Endothelial cell of umbilical vein (primary cell): Measurements from ENCODE around the gene CCNDBP1. TPM values are rescaled to one million over a fixed set of nuclear protein-coding genes. Genes with fewer than 3 reads are reported as not detected.

Source experiments
- BruUV-seq: library from RNA; stranded (reverse); fragments of 400-500 nt; replicated peaks from 2 replicates; lab custom pipeline; 2021; lab: Mats Ljungman, UMichigan
- CTCF ChIA-PET: fragments of 300-600, 350-600 bp; sonication (Branson Sonifier 250); formaldehyde crosslinking; loops from one replicate; lab custom pipeline; 2021; ENCODE audit warnings: antibody characterized with exemption, inconsistent platforms; lab: Charles Lee
- POLR2A ChIA-PET: fragments of 300-600, 350-600 bp; sonication (Branson Sonifier 250); formaldehyde crosslinking; loops from one replicate; lab custom pipeline; 2021; ENCODE audit warnings: antibody characterized with exemption, inconsistent platforms; lab: Charles Lee
- DNase-seq: peaks from one replicate; pipeline ENCODE4 v3.0.0-alpha.2; 2011; ENCODE audit warnings: low read depth, low spot score
- FAIRE-seq: peaks from 2 replicates; lab custom pipeline; 2011; peaks lifted over from hg19 to GRCh38; lab: Jason Lieb, UNC
- H2AFZ ChIP-seq: 2 replicates; pipeline ENCODE4 v1.6.0; 2012; ENCODE audit warnings: low read depth, low read length, control low read depth, inconsistent platforms
- H3K27ac ChIP-seq: 2 replicates; pipeline ENCODE4 v1.5.1; 2011; ENCODE audit warnings: low read depth, mild to moderate bottlenecking, control low read depth, low read length, moderate library complexity; ENCODE audit not compliant: insufficient read depth
- H3K27me3 ChIP-seq, 2 experiments: 2 replicates each; pipeline versions ENCODE4 v1.6.0 to v1.6.1; 2011; ENCODE audit warnings: low read length in 2 of 2, mixed read lengths in 1 of 2; ENCODE audit not compliant: control insufficient read depth in 2 of 2, insufficient read depth in 2 of 2
- H3K36me3 ChIP-seq, 2 experiments: 2 replicates in 1 of 2; 3 replicates in 1 of 2; pipeline ENCODE4 v1.5.1; 2011; ENCODE audit warnings: low read length in 2 of 2, mild to moderate bottlenecking in 1 of 2, moderate library complexity in 1 of 2; ENCODE audit not compliant: control insufficient read depth in 2 of 2, insufficient read depth in 2 of 2; ENCODE audit errors: extremely low read depth in 1 of 2
- H3K4me1 ChIP-seq: 3 replicates; pipeline ENCODE4 v1.5.1; 2011; ENCODE audit warnings: mild to moderate bottlenecking, low read length; ENCODE audit not compliant: control insufficient read depth, insufficient read depth; ENCODE audit errors: extremely low read depth
- H3K4me2 ChIP-seq: 2 replicates; pipeline ENCODE4 v1.6.1; 2011; ENCODE audit warnings: low read length, control low read depth, mixed read lengths; ENCODE audit not compliant: insufficient read depth
- H3K4me3 ChIP-seq, 3 experiments: fragments of 200-600 bp in 1 of 3; sonication (generic), shearing (Covaris generic) in 1 of 3; replicated peaks in 1 of 3; 2 replicates each; pipeline ENCODE4 v1.5.1; 2011 to 2016; ENCODE audit warnings: control low read depth in 3 of 3, low read length in 3 of 3, mild to moderate bottlenecking in 2 of 3, inconsistent platforms in 1 of 3, low read depth in 1 of 3, moderate library complexity in 1 of 3; ENCODE audit not compliant: insufficient read depth in 1 of 3
- H3K79me2 ChIP-seq: 2 replicates; pipeline ENCODE4 v1.6.0; 2012; ENCODE audit warnings: low read length, inconsistent platforms; ENCODE audit not compliant: control insufficient read depth, insufficient read depth
- H3K9ac ChIP-seq: replicated peaks from 2 replicates; pipeline ENCODE3; 2011; ENCODE audit warnings: low read length, control low read depth; ENCODE audit not compliant: insufficient read depth; ENCODE audit errors: extremely low read depth
- H3K9me1 ChIP-seq: replicated peaks from 3 replicates; pipeline ENCODE4 v1.6.0; 2011; ENCODE audit warnings: mild to moderate bottlenecking, low read length; ENCODE audit not compliant: control insufficient read depth, insufficient read depth; ENCODE audit errors: extremely low read depth
- H3K9me3 ChIP-seq: replicated peaks from 2 replicates; pipeline ENCODE4 v1.5.1; 2012; ENCODE audit warnings: low read length, inconsistent platforms; ENCODE audit not compliant: control insufficient read depth, insufficient read depth
- H4K20me1 ChIP-seq: replicated peaks from 2 replicates; pipeline ENCODE3; 2011; ENCODE audit warnings: mild to moderate bottlenecking, low read length; ENCODE audit not compliant: control insufficient read depth, insufficient read depth; ENCODE audit errors: extremely low read depth
- EZH2 ChIP-seq: IDR thresholded peaks from 2 replicates; pipeline ENCODE4 v1.6.1; 2012; ENCODE audit warnings: borderline replicate concordance, low read depth, mild to moderate bottlenecking, moderate library complexity, low read length, inconsistent platforms; ENCODE audit not compliant: severe bottlenecking
- FOS ChIP-seq: IDR thresholded peaks from 2 replicates; pipeline ENCODE4 v1.6.1; 2011; ENCODE audit warnings: mild to moderate bottlenecking, low read length, moderate library complexity, borderline replicate concordance; ENCODE audit not compliant: insufficient read depth
- GATA2 ChIP-seq: IDR thresholded peaks from 2 replicates; pipeline ENCODE4 v1.7.0; 2011; ENCODE audit warnings: low read depth, mild to moderate bottlenecking, moderate library complexity, mixed read lengths, low read length; ENCODE audit not compliant: insufficient read length, insufficient read depth
- JUN ChIP-seq: IDR thresholded peaks from 2 replicates; pipeline ENCODE4 v1.6.1; 2011; ENCODE audit warnings: borderline replicate concordance, low read depth; ENCODE audit not compliant: insufficient read length, insufficient read depth
- MYC ChIP-seq: IDR thresholded peaks from one replicate; pipeline ENCODE4 v1.6.1; 2011; ENCODE audit warnings: mild to moderate bottlenecking, low read depth, low read length
- POLR2A ChIP-seq: IDR thresholded peaks from 2 replicates; pipeline ENCODE4 v1.6.1; 2012; ENCODE audit warnings: low read depth, mild to moderate bottlenecking, control low read depth, low read length
- POLR2AphosphoS5 ChIP-seq: IDR thresholded peaks from 2 replicates; pipeline ENCODE4 v1.6.1; 2012; ENCODE audit warnings: low read depth, mild to moderate bottlenecking, control low read depth, low read length, moderate library complexity; ENCODE audit not compliant: insufficient read depth
- dilution Hi-C: fragments of 300-500 bp; cut with MboI; formaldehyde crosslinking; loops from one replicate; pipeline ENCODE4 v1.15.0; 2019; ENCODE audit warnings: low sequenced_read_pairs; ENCODE audit not compliant: extremely low pct_ligation_motif_present
- intact Hi-C: fragments of 100-400 bp; cut with micrococcal nuclease; formaldehyde crosslinking; loops from one replicate; pipeline ENCODE4 v1.10.0; 2022
- polyA plus RNA-seq, 4 experiments: library from polyadenylated mRNA; depleted of rRNA in 3 of 4; stranded (reverse) in 3 of 4; unstranded in 1 of 4; fragments of >200 nt; gene quantifications; 2 replicates each; pipeline versions ENCODE4 v1.2.1 to v1.2.3, GENCODE V29; 2011 to 2012; ENCODE audit warnings: missing spikeins in 1 of 4
- total RNA-seq: library from RNA; stranded (reverse); gene quantifications from 2 replicates; pipeline ENCODE4 v1.2.3, GENCODE V29; 2021
- TF ChIP-seq, protein P1 (sequence below), 2 donors: IDR thresholded peaks; 1 replicate in 1 of 2; 2 replicates in 1 of 2; pipeline ENCODE4 v1.5.1; 2011; ENCODE audit warnings: low read length in 2 of 2, mild to moderate bottlenecking in 2 of 2, moderate library complexity in 2 of 2, control low read depth in 1 of 2, inconsistent platforms in 1 of 2, low read depth in 1 of 2; ENCODE audit not compliant: insufficient read depth in 1 of 2; ENCODE audit errors: extremely low read depth in 1 of 2
- TF ChIP-seq, protein P2 (sequence below): IDR thresholded peaks from 2 replicates; pipeline ENCODE4 v1.6.1; 2011; ENCODE audit not compliant: insufficient read depth, insufficient read length

The CCNDBP1 gene
- total and polyA plus RNA-seq, 2 donors (not counting 3 experiments of a cell fraction or from before 2014, with no cell fraction given): 39.9 to 54.9 TPM

DNA sequence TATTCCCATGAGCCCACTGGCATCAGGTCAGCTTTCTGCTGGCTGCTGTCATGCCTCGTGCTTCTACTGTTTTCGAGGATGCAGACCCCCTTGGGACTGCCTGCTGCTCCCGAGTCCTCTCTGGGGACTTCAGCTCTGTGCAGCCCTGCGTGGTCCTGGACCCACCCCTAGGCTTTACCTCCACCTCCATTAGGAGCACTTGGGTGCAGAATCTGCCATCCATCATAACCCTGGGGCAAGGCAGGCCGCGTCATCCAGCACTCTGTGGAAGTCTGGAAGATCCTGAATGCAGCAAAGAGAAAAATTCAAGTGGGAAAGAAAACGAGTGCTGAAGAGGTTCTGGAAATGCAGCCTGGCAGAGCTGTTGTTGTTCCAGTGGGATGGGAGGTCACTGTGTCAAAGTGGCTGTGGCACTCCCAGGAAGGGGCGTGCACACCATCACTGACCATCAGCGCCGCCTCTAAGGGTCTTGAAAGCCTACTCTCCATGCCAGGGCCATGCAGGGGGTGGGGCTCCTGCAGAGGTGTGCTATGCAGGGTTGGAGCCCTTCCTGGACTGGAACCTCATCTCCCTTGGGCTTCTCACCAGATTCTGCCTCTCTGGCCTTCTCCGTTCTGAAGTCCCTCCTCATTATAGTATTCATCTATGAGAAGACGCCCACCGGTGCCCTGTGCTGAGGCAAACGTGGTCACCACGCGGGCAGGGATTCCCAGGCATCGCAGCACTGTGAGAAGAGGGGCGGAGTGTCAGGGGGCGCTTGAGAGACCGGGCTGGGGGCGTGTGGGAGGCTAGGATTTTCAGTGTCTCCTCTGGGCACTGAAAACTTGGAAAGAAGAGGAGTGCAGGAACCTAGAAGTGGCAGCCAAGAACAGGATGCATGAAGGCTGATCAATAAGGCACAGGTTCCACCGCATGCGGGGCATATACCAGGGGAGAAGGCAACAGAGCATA, 23.1 kb downstream of the CCNDBP1 start:
- dilution Hi-C loops: no loop called here
- no TSS peak for BruUV-seq
- H3K4me3 ChIP-seq: no peak overlapping the region
- POLR2A ChIA-PET: no interaction called here
- no peak overlapping the region for H3K4me2 ChIP-seq
- no peak overlapping the region for H2AFZ ChIP-seq
- H3K79me2 ChIP-seq: no peaks in the 10 kb centered on the region
- CTCF ChIA-PET: interaction anchor here (0.6 to 3.0 kb wide), 7 partner anchors 15 to 79 kb away, joined by 3 to 40 read pairs (median 5); partner anchors contain the start of gene CCNDBP1
- H3K27me3 ChIP-seq: peaks cover 9 to 23% of the 10 kb centered on the region in 2 experiments
- TF ChIP-seq FOS (no peak), GATA2 (no peak), MYC (no peak), POLR2AphosphoS5 (no peak), EZH2 (no peak), JUN (no peak), POLR2A (no peak)
- TF ChIP-seq, protein P1, sequence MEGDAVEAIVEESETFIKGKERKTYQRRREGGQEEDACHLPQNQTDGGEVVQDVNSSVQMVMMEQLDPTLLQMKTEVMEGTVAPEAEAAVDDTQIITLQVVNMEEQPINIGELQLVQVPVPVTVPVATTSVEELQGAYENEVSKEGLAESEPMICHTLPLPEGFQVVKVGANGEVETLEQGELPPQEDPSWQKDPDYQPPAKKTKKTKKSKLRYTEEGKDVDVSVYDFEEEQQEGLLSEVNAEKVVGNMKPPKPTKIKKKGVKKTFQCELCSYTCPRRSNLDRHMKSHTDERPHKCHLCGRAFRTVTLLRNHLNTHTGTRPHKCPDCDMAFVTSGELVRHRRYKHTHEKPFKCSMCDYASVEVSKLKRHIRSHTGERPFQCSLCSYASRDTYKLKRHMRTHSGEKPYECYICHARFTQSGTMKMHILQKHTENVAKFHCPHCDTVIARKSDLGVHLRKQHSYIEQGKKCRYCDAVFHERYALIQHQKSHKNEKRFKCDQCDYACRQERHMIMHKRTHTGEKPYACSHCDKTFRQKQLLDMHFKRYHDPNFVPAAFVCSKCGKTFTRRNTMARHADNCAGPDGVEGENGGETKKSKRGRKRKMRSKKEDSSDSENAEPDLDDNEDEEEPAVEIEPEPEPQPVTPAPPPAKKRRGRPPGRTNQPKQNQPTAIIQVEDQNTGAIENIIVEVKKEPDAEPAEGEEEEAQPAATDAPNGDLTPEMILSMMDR (IDR thresholded peaks at IDR 0.05; ENCODE audit: extremely low read depth in 1 of 2, insufficient read depth in 1 of 2, low read depth in 1 of 2, low read length in 2 of 2): no peak
- TF ChIP-seq, protein P2, sequence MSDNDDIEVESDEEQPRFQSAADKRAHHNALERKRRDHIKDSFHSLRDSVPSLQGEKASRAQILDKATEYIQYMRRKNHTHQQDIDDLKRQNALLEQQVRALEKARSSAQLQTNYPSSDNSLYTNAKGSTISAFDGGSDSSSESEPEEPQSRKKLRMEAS: no peak
- FAIRE-seq (no peak), DNase-seq (no peak)
- H3K27ac ChIP-seq: no peak overlapping the region
- intact Hi-C loops: loop anchor here (10.0 kb wide), 1 partner anchor 504 kb away; no protein-coding TSS in a partner anchor
- no peaks in the 10 kb centered on the region for H3K4me1 ChIP-seq
- no peak overlapping the region for H3K9ac ChIP-seq
- no peaks in the 10 kb centered on the region for H3K9me1 ChIP-seq
- no peaks in the 10 kb centered on the region for H4K20me1 ChIP-seq
- no peaks in the 10 kb centered on the region for H3K36me3 ChIP-seq
- H3K9me3 ChIP-seq: no peaks in the 10 kb centered on the region
